ENCODE measurements around the gene HSPG2.

HSPG2 gene

GRCh38 chr1:21861602-21862429 lies 75.3 kb downstream of the HSPG2 start:
- DNase-seq = no peak

DNA sequence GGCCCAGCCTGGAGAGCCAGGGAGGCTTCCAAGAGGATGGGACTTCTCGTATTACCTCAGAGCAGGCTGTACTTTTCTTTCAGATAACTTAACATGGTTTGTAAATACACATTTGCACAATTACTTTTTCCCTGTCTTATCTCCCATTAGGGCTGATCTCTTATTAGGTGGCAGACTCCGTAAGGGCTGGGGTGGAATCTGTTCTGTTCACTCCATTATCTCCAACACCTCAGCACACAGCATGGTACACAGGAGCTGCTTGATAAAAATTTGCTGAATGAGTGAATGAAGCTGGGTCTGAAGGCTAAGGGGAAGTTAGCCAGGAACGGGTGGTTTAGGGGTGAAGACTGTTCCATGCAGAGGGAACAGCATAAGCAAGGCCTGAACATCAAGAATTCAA lies 76.1 kb downstream of the HSPG2 start:
- no peak for DNase-seq

GRCh38 chr1:21859669-21860179 lies 77.4 kb downstream of the HSPG2 start:
- DNase-seq = no peak

DNA sequence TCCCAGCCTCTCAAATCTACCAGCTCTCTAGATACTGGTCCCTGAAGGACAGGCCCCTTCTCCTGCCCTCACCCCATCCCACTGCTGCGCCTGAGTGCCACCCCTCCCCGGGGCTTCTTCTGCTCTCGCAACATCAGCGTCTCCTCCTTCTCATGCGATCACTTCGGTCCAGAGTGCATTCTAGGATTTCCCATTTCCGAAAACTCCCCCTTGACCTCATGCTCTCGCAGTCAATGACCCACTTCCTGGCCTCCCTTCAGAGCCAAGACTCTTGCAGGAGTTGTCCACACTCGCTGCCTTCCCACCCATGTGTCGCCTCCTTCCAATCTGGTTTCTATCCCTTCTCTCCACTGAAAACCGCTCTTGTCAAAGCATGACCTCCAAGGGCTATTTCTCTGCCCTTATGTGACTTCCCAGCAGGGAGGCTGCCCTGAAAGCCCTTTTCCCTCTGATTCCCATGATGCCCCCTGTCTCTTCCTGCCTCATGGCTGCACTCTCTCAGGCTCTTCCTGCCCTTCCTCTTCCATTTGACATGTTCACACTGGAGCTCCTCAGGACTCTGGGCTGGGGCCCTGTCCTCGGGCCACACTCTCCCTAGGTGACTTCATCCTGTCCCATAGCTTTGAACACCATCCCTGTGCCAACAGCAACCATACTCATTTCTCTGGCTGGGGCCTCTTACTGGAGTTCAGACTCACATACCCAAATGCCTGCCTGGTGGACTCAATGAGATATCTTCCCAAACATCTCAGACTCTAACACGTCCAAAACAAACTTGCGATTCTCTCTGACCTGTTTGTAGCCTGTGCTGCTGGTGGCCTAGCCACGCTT lies 79.1 kb downstream of the HSPG2 start:
- DNase-seq = no peak

DNA sequence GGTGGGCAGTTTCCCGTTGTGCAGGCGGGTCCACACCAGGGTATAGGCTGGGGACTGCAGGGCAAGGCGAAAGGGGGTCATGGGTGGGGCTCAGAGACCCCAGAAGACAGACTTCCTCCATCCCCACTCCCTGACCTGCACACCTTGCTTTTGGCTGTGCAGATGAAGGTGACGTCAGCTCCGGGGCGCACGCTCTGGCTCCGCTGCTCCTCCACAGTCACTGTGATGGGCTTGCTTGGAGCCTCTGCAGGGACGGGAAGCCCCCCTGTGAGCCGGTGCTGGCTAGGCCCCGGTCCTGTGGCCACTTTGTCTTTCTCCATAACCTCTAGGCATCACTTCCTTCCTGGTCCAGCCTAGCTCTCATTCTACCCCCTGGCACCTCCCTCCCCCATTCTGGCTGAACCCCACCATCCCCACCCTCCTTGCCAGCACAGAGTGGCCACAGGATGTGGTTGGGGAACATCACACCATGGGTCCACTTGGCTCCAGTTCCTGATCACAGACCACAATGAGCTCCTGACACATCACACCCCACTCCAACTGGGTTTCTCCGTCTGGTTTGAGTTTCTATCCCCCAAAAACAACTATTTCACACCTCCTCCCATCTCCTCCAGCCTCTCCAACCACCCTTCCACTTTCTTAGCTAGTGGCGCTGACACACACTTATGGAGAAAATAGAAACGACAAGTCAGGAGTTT lies 79.8 kb downstream of the HSPG2 start:
- no peak for DNase-seq

DNA sequence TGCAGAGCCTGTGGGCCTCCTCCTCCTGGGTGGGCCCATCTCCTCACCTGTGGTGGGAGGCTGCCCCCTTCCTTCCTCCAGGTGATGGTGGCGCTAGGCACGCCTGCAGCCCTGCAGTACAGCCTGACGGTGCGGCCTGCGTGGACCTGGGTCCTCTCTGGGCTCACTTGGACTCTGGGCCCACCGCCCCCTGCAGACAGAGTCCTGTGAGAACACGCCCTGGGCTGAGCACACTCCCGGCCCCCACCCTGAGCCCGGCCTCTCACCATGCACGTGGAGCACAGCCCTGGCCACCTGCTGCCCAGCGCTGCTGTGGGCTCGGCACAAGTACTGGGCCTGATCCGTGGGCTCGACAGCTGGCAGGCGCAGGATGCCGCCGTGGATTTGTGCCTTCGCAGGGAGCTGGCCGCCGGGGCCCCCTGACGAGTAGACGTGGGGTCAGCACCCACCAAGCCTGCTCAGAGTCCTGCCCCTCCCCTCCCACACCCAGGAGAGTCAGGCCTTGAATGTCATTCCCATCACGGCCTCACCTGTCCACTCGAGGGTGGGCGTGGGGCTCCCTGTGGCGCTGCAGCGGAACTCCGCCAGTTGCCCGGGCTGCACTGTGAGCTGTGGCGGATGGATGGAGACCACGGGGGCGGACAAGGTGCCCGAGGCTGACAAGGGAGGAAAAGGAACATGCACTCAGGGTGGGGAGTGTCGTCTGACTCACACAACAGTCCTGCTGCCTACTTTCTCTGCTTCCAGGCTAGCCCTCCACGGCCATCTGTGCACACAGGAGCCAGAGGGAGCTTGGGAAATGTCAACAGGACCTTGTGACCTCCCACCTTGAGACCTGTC lies 81.6 kb downstream of the HSPG2 start:
- DNase-seq = peak in 1 of 2 experiments; percentile 7

- DNase-seq = no peak
Observed at GRCh38 chr1:21854751-21855131, 82.4 kb downstream of the HSPG2 start.

DNA sequence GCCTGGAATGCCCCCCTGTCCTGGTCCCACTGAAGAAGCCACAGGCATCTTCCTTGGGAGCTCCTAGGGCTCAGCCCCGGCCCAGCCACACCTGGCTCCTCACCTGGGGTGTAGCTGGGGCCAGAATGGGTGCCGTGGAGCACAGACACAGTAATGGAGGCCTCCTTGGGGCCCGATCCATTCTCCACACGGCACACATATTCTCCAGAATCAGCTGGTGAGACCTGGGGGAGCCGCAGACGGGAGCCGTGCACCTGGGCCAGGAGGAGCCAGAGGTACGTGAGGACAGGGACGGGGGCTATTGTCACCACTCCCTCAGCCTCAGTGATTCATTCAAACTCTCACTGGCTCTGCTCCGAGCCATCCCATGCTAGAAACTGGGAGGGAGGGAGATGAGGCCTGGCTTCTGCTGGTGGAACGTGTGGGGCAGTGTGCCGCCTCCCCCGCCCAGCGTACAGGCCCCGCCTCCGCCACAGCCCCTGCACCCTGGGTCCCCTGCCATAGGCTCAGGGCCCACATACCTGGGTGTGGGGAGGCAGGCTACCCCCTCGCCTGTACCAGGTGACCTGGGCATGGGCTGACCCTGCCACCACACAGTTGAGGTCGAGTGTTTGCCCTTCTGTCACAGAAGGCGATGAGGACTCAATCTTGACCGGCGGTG lies 82.9 kb downstream of the HSPG2 start:
- no peak for DNase-seq

- DNase-seq = no peak
Observed at GRCh38 chr1:21853131-21853427, 84.0 kb downstream of the HSPG2 start.

DNA sequence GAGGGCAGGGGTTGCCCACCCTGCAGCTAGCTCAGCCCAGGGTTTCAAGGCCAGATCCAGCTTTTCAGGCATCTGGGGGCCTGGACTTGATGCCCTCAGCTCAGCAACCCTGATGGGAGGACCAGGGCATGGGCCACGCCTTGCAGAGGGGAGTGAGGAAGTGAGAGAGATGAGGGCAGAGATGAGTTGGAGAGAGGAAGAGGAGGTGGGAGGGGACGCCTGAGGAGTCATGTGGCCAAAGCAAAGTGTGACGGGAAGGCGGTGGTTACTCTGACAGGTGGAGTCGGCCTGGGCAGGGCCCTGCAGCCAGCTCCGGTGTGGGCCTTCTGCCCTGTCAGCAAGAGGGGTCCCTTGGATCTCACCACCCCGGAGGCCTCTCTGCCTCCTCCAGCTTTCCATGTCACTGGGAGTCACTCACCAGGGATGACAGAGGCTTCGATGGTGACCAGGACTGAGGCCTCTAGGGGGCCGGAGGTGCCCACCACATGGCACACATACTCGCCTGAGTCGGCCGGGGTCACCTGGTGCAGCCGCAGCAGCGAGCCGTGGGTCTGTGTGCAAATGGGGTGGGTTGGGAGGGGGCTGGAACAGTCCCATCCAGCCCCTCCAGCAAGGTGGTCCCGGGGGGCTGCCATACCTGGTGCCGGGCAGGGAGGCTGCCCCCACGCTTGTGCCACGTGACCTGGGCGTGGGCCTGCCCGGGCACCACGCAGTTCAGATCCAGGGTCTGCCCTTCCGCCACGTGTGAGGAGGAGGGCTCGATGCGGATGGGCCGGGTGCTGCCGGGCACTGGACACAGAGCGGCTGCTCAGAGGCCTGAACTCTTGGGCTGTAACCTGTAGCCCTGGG lies 84.6 kb downstream of the HSPG2 start:
- DNase-seq = no peak

DNA sequence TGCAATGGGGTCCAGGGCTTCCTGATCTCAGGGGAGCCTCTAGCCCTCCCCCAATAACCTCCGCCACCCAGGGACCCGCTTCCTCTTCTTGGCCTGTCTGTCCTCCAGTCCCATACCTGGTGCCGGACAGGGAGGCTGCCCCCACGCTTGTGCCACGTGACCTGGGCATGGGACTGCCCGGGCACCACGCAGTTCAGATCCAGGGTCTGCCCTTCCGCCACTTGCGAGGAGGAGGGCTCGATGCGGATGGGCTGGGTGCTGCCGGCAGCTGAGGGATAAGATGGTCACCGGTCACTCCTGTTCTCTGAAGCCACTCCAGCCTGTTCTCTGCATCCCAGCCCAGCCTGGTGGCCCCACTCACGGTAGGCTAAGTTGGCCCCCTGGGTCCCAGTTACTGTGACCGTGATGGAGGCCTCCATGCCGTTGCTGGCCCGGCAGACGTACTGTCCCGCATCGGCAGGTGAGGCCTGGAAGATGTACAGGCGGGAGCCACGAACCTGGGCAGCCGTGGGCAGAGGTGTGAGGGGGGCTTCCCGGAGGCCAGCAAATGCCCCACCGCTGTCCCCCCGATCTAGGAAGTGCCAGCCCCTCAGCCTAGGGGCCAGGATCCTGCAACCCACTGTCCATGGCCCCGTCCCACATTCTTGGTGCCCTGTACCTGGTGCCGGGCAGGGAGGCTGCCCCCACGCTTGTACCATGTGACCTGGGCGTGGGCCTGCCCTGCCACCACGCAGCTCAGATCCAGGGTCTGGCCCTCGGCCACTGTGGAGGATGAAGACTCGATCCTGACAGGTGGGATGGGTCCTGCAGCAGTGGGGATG lies 85.5 kb downstream of the HSPG2 start:
- DNase-seq = no peak

GRCh38 chr1:21849909-21850576 lies 87.1 kb downstream of the HSPG2 start:
- DNase-seq = no peak

- no peak for DNase-seq
Observed at GRCh38 chr1:21848524-21849174, 88.5 kb downstream of the HSPG2 start.

DNA sequence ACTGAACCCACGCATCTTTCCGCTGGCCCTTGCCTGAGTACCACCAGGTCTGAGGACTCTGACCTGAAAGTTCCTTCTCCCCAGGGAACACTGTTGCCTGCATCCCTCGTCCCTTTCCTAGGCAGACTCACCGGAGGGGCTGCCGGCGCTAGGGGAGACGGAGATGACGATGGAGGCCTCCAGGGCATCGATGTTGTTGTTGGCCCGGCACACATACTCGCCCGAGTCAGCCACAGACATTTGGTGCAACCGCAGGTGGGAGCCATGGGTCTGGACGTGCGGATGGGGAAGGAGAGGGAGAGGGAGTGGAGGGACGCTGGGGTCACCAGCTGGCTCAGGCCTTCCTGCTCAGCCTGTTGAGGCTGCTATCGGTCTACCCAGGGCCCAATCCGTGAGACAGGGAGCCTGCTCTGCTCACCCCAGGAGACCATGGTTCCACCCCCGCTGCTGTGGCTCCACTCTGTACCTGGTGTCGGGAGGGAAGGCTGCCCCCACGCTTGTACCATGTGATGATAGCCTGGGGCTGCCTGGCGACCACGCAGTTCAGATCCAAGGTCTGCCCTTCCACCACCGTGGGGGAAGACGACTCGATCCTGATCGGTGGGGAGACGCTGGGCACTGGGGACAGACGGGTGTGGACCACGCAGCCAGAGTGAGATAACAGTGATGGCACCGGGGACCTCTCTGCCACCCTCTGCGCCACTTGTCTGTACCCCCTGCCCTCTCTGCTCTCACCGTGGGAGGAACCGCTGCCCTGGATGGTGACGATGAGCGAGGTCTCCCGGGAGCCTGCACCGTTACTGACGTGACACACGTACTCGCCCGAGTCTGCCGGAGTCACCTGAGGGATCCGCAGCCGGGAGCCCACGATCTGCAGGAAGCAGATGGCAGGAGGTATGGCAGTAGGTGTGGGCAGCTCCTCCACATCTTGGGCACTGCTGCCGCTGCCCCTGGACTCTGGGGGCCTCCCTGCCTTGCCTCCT lies 89.6 kb downstream of the HSPG2 start:
- no peak for DNase-seq

DNA sequence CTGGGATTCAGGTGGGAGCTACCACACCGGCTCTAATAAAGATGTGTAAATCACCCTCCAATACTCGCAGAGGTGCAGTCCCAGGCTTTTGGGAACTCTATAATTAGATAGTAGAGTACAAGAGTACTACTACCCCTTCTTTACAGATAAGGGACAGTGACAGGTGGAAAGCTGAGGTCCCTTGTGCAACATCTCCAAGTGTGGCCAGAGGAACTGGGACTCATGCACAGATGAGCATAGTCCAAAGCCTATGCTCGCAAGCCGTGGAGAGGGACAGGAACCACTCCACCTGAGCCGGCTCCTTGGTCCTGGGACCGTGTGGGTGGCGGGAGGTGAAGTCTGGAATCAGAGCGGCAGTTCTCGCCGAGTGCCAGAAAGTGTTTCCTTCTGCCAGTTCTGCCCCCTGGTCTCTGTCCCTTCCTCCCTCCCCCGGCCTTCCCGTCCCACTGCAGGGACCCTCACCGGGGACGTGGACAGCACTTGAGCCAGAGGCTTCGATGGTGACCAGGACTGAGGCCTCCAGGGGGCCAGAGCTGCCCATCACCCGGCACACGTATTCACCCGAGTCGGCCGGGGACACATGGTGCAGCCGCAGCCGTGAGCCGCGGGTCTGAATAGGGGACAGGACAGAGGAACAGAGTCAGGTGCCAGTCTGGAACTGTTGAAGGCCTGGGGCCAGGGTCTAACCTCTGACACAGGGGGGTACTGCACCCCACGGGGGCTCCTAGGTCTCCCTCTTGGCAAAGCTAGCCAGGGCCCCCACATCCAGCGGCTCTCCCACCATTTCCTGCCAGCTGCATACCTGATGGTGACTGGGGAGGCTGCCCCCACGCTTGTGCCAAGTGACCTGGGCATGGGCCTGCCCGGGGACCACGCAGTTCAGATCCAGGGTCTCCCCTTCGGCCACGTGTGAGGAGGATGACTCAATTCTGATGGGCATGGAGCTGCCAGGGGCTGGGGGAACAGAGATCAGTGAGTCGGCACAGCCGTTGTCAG lies 91.2 kb downstream of the HSPG2 start:
- no peak for DNase-seq

GRCh38 chr1:21843996-21844395 lies 93.1 kb downstream of the HSPG2 start:
- no peak for DNase-seq

Measured in NCI-H524 (cell line).